Activated T-cell treated with anti-CD3 and anti-CD28 coated beads, Interleukin-2, amount 50 U/mL, for 72 hours (primary cell): ENCODE results near the gene CEMIP2. TPM values are rescaled to one million over a fixed set of nuclear protein-coding genes. Genes with fewer than 3 reads are reported as not detected.

Experiments
- ATAC-seq, 2 donors: fragments of 150-1000 bp; cut with Tn5 transposase; replicated peaks in 1 of 2; 2 replicates each; pipeline ENCODE4 v1.10.0; 2021; ENCODE audit warnings: moderate library complexity in 2 of 2, mild to moderate bottlenecking in 1 of 2
- DNase-seq, 2 donors: peaks; one replicate each; pipeline ENCODE4 v3.0.0; 2021 to 2022; ENCODE audit warnings: mixed read lengths in 1 of 2
- H3K27ac Mint-ChIP-seq: one replicate; pipeline ENCODE4 v1.8.0; 2022; ENCODE audit warnings: mild to moderate bottlenecking, moderate library complexity, mixed read lengths
- H3K27me3 Mint-ChIP-seq: one replicate; pipeline ENCODE4 v1.8.0; 2022; ENCODE audit warnings: low read depth, mixed read lengths
- H3K36me3 Mint-ChIP-seq, 2 donors: one replicate each; pipeline ENCODE4 v1.8.0; 2022; ENCODE audit warnings: mixed read lengths in 2 of 2, mild to moderate bottlenecking in 1 of 2; ENCODE audit not compliant: insufficient read depth in 2 of 2
- H3K4me1 Mint-ChIP-seq: one replicate; pipeline ENCODE4 v1.8.0; 2022; ENCODE audit warnings: low read depth, mixed read lengths
- H3K4me3 Mint-ChIP-seq, 2 donors: one replicate each; pipeline ENCODE4 v1.8.0; 2022; ENCODE audit warnings: mild to moderate bottlenecking in 2 of 2, mixed read lengths in 2 of 2, moderate library complexity in 2 of 2
- H3K9me3 Mint-ChIP-seq, 2 donors: one replicate each; pipeline ENCODE4 v1.8.0; 2022; ENCODE audit warnings: mixed read lengths in 2 of 2
- total RNA-seq, 2 donors: library from RNA; stranded (reverse); gene quantifications; one replicate each; pipeline ENCODE4 v1.2.3, GENCODE V29; 2022

The CEMIP2 gene
- total RNA-seq, 2 donors from 2014 or later: 46.7 to 62.2 TPM

DNA sequence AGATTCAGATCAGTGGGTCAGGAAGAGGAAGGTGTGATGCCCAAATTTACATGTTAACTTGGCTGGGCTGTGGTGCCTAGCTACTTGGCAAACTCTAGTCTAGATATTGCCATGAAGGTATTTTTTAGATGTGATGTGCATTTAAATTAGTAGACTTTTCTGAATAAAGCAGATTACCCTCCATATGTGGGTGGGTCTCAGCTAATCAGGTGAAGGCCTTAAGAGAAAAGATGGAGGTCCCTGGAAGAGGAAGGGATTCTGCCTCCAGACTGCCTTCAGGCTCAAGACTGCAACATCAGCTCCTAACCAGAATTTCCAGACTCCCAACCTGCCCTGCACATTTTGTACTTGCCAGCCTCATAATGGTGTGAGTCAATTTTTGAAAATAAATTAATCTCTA is 115.8 kb downstream of the CEMIP2 start:
- Mint-ChIP-seq H3K27me3 (peaks cover 6% of the 10 kb centered on the region), H3K27ac (no peak overlapping the region), H3K4me1 (peaks cover 1% of the 10 kb centered on the region), H3K4me3 (no peak overlapping the region), H3K9me3 (peaks cover 5 to 7% of the 10 kb centered on the region in 2 donors), H3K36me3 (peaks cover 4 to 6% of the 10 kb centered on the region in 2 donors)
- ATAC-seq (no peak), DNase-seq (no peak)

GRCh38 chr9:71648453-71648852 is 119.9 kb downstream of the CEMIP2 start:
- DNase-seq (no peak), ATAC-seq (no peak)
- Mint-ChIP-seq H3K27me3 (peaks cover 12% of the 10 kb centered on the region), H3K27ac (no peak overlapping the region), H3K9me3 (peaks cover 0 to 1% of the 10 kb centered on the region in 2 donors), H3K36me3 (no peaks in the 10 kb centered on the region), H3K4me1 (peaks cover 7% of the 10 kb centered on the region), H3K4me3 (no peak overlapping the region)

DNA sequence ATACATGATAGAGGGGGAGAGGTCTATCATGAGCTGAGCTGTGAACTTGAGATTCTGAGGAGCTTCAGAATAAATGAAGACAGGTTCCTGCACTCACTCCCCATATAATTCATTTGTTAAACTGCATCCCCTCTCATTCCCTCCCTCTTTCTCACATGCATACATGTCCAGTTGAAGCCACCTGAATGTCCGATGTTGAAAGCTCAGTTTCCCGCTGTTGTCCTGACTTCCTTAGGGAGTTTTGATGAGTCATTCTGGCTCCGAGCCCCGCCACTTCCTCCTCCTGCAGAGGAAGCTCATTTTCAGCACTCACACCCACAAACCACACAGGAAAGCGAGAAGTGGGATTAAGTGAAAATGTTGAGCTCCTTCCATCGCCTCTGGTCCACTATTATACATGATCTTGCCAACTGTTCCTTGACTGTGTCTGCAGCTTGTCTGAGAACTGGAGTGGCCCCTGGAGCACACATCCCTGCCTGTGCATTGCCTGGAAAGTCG is 121.2 kb downstream of the CEMIP2 start:
- no peak for ATAC-seq
- H3K4me1 Mint-ChIP-seq: peaks cover 7% of the 10 kb centered on the region
- H3K36me3 Mint-ChIP-seq: no peaks in the 10 kb centered on the region
- peaks cover 0 to under 1% of the 10 kb centered on the region in 2 donors for H3K9me3 Mint-ChIP-seq
- H3K4me3 Mint-ChIP-seq: peak overlapping the region; percentile 15 to 57
- DNase-seq: no peak
- H3K27ac Mint-ChIP-seq: no peak overlapping the region
- peaks cover 8% of the 10 kb centered on the region for H3K27me3 Mint-ChIP-seq

GRCh38 chr9:71646131-71646530 is 122.2 kb downstream of the CEMIP2 start:
- Mint-ChIP-seq H3K9me3 (no peaks in the 10 kb centered on the region), H3K4me1 (peaks cover 7% of the 10 kb centered on the region), H3K36me3 (no peaks in the 10 kb centered on the region), H3K4me3 (no peak overlapping the region), H3K27me3 (peaks cover 6% of the 10 kb centered on the region), H3K27ac (no peak overlapping the region)
- no peak for DNase-seq
- no peak for ATAC-seq

DNA sequence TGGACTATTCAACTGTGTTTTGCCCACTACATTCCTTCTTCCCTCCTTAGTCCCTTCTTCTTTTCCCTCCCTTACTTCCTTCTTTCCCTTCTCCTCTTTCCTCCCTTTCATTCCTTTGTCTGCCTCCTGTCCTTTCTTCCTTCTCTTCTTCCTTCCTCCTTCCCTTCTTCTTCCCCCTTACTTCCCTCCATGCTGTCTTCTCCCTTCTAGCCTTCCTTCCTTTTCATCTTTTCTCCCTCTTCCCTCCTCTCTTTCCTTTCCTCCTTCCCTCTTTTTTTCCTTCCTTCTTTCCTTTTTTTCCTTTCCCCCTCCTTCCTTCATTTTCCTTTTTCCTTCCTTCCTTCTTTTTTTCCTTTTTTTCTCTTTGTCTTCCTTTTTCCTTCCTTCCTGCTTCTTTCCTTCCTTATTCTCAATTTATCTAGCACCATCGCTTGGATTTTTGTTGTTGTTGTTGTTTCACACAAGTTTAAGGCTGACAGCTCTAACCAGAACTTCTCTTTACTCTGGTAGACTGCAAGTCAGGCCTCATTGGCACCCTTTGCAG is 123.4 kb downstream of the CEMIP2 start:
- no peaks in the 10 kb centered on the region for H3K9me3 Mint-ChIP-seq
- DNase-seq (no peak), ATAC-seq (no peak)
- H3K27me3 Mint-ChIP-seq: peaks cover 6% of the 10 kb centered on the region
- H3K4me1 Mint-ChIP-seq: peaks cover 7% of the 10 kb centered on the region
- H3K27ac Mint-ChIP-seq: no peak overlapping the region
- H3K4me3 Mint-ChIP-seq: no peak overlapping the region
- no peaks in the 10 kb centered on the region for H3K36me3 Mint-ChIP-seq

DNA sequence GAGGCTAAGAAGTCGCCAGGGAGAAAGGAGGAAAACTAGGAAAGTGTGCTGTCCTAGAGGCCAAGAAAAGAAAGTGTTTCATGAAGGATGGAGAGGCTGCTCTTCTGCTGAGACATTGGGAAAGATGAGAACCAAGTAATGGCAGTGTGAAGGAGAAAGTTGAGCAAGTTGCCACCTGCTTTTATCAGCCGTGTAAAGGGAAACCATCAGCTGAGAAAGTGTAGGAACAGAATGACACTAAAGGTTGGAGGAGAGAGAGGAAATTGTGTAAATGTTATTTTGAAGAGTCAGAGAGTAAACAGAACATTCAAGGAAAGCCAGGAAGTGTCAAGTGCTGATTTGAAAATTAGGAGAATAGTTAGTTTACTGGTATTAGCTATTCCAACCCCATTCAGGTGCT is 125.0 kb downstream of the CEMIP2 start:
- Mint-ChIP-seq H3K27ac (no peak overlapping the region), H3K4me3 (no peak overlapping the region), H3K36me3 (no peaks in the 10 kb centered on the region), H3K9me3 (no peaks in the 10 kb centered on the region), H3K27me3 (peaks cover 6% of the 10 kb centered on the region), H3K4me1 (peaks cover 18% of the 10 kb centered on the region)
- no peak for ATAC-seq
- no peak for DNase-seq

DNA sequence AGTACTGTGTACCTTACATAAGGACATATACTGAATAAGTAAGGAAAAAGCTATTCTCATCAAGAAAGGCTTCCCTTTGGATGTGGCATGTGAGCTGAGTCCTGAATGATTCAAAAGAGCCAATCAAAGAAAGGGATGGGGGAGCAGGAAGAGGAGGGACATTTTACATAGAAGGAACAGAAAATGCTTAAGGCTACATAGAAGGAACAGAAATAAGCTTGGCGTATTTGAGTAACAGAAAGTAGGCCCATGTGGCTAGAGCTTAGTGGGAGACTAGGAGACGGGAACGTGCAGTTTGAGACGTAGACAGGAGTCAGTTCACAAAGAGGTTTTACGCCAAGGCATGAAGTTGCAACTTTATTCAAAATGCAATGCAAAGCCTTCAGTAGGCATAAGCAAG is 126.3 kb downstream of the CEMIP2 start:
- no peak overlapping the region for H3K27ac Mint-ChIP-seq
- peaks cover 6% of the 10 kb centered on the region for H3K27me3 Mint-ChIP-seq
- H3K4me1 Mint-ChIP-seq: peaks cover 14% of the 10 kb centered on the region
- no peaks in the 10 kb centered on the region for H3K9me3 Mint-ChIP-seq
- ATAC-seq (no peak), DNase-seq (no peak)
- no peak overlapping the region for H3K4me3 Mint-ChIP-seq
- H3K36me3 Mint-ChIP-seq: no peaks in the 10 kb centered on the region

GRCh38 chr9:71638627-71639026 is 129.7 kb downstream of the CEMIP2 start:
- ATAC-seq (peak; percentile 7 to 79), DNase-seq (peak in 1 of 2 donors; percentile 5)
- Mint-ChIP-seq H3K4me3 (peak overlapping the region; percentile 8 to 79), H3K9me3 (no peaks in the 10 kb centered on the region), H3K36me3 (no peaks in the 10 kb centered on the region), H3K4me1 (peaks cover 13% of the 10 kb centered on the region), H3K27me3 (no peaks in the 10 kb centered on the region), H3K27ac (peak overlapping the region; percentile 84)

GRCh38 chr9:71637926-71638325 is 130.4 kb downstream of the CEMIP2 start:
- H3K27me3 Mint-ChIP-seq: no peaks in the 10 kb centered on the region
- DNase-seq (no peak), ATAC-seq (no peak)
- H3K9me3 Mint-ChIP-seq: no peaks in the 10 kb centered on the region
- H3K4me1 Mint-ChIP-seq: peaks cover 13% of the 10 kb centered on the region
- H3K4me3 Mint-ChIP-seq: peak overlapping the region in 1 of 2 donors; percentile 79
- H3K27ac Mint-ChIP-seq: peak overlapping the region; percentile 84
- no peaks in the 10 kb centered on the region for H3K36me3 Mint-ChIP-seq

DNA sequence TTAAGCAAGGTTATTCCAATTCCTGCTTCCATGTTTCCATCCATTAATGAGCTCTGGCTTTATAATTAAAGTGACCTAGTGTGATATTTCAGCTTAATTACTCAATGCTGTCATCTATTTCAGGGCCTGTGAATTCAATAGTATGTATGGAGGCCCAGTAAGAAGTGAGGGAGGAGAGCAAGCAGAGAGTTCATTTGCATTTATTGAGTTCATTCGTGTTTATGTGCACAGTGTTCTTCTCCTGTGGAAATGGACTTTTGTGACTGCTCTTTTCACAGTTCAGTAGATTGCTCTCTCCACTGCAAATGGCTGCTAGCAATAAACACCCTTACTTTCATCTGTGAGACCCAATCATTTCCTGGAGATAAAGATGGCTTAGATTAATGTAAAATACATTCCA is 130.9 kb downstream of the CEMIP2 start:
- DNase-seq: no peak
- Mint-ChIP-seq H3K36me3 (no peaks in the 10 kb centered on the region), H3K9me3 (peaks cover 0 to 2% of the 10 kb centered on the region in 2 donors)

GRCh38 chr9:71636143-71636839 is 132.0 kb downstream of the CEMIP2 start:
- Mint-ChIP-seq H3K27ac (no peak overlapping the region), H3K36me3 (no peaks in the 10 kb centered on the region), H3K9me3 (peaks cover 0 to 2% of the 10 kb centered on the region in 2 donors), H3K4me3 (no peak overlapping the region), H3K27me3 (no peaks in the 10 kb centered on the region), H3K4me1 (peaks cover 13% of the 10 kb centered on the region)
- ATAC-seq (no peak), DNase-seq (no peak)

More for the DNA sequence above, 130.9 kb downstream of the CEMIP2 start:
- H3K4me1 Mint-ChIP-seq: peaks cover 13% of the 10 kb centered on the region
- no peak for ATAC-seq
- no peak overlapping the region for H3K4me3 Mint-ChIP-seq
- H3K27me3 Mint-ChIP-seq: no peaks in the 10 kb centered on the region
- no peak overlapping the region for H3K27ac Mint-ChIP-seq

DNA sequence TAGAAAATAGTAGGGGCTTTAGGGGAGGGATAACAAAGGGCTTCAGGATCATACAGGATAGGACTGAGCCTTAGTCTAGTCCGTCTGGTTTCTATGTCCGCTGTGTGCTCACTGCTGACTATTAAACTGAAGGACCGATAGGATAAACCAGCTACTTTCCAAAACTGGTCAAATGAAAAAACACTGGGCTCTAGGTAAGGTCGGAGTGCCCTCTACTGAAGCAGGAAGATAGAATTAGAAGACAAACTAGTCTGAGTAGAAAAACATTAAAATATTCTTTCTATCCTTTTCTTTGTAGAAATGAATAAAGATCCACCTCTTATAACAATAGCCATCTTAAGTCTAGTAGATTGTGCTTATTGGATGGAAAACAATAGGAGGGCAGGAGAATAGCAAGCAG is 133.6 kb downstream of the CEMIP2 start:
- Mint-ChIP-seq H3K27ac (no peak overlapping the region), H3K4me3 (no peak overlapping the region), H3K4me1 (peaks cover 13% of the 10 kb centered on the region), H3K9me3 (peaks cover 0 to 2% of the 10 kb centered on the region in 2 donors), H3K36me3 (no peaks in the 10 kb centered on the region), H3K27me3 (no peaks in the 10 kb centered on the region)
- ATAC-seq (no peak), DNase-seq (no peak)
